ENCODE results near the gene IPMK. TPM values are rescaled to one million over a fixed set of nuclear protein-coding genes. Genes with fewer than 3 reads are reported as not detected.
"Not testable (repeated sequence)": the region's sequence is repeated elsewhere in the genome, so short reads cannot be mapped to it uniquely, and the experiment has no call there.

IPMK gene
- total and polyA plus RNA-seq, 4 donors, result 0.87 to 8.1 (median 3.7) TPM

DNA sequence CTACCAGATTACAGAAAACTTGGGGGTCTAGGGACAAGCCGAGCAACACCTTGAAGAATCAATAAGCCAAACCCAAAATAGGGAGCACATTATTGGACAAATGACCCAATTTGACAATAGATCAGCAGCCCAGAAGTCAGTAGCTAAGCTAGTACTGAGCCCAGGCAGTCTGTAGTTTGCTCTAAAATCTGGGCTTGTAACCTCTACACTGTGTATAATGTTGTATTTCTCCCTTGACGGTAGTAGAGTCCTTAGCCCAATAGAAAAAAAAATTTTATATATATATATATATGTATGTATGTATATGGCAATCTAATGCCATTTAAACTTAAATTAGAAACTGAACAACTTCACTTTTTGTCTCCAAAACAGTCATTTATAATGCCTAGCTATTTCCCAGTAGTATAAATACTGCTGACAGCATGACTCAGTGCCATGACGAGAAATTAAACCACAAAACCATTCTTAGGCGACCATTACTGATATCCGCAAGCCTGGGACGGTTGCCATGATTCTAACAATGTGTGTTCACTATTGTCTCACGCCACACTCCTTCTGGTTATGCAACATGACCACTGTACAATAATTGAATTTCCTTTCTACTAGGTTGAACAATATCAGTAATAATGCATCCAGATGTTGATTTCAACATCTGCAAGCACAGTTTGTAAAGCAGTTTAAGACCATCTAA, 110.5 kb downstream of the IPMK start:
- Histone ChIP-seq H3K36me3 (ENCODE audit: control insufficient read depth in 1 of 2, insufficient read depth in 2 of 2, low read length in 1 of 2) (no peaks in the 10 kb centered on the region), H3K4me3 (ENCODE audit: low read length in 2 of 2) (no peak overlapping the region), H3K27me3 (ENCODE audit: control insufficient read depth in 1 of 2, insufficient read depth in 2 of 2, low read length in 1 of 2) (no peaks in the 10 kb centered on the region), H3K27ac (ENCODE audit: low read depth in 1 of 2, low read length in 2 of 2) (no peak overlapping the region), H3K4me1 (ENCODE audit: control insufficient read depth in 1 of 2, insufficient read depth in 2 of 2, low read length in 2 of 2) (no peaks in the 10 kb centered on the region), H3K9me3 (ENCODE audit: control insufficient read depth, low read length) (no peaks in the 10 kb centered on the region)
- WGBS, 2 donors, result 27 to 38% methylated on average over 7 of the region's 7 CpGs
- intact Hi-C loops (cut with DNase I), result no loop called here
- ATAC-seq (ENCODE audit: low FRiP score) (no peak), DNase-seq (peak in 1 of 2 donors; percentile 56)

- H3K27ac ChIP-seq (ENCODE audit: low read depth in 1 of 2, low read length in 2 of 2); H3K4me3 ChIP-seq (ENCODE audit: low read length in 2 of 2); DNase-seq; intact Hi-C loops (cut with DNase I); H3K9me3 ChIP-seq (ENCODE audit: control insufficient read depth, low read length); H3K4me1 ChIP-seq (ENCODE audit: control insufficient read depth in 1 of 2, insufficient read depth in 2 of 2, low read length in 2 of 2); H3K27me3 ChIP-seq (ENCODE audit: control insufficient read depth in 1 of 2, insufficient read depth in 2 of 2, low read length in 1 of 2); H3K36me3 ChIP-seq (ENCODE audit: control insufficient read depth in 1 of 2, insufficient read depth in 2 of 2, low read length in 1 of 2); ATAC-seq (ENCODE audit: low FRiP score): not testable (repeated sequence)
- WGBS, 2 donors, result 75 to 81% methylated on average over 2 of the region's 2 CpGs
These were observed 111.8 kb downstream of the IPMK start for GRCh38 chr10:58155941-58156340.

DNA sequence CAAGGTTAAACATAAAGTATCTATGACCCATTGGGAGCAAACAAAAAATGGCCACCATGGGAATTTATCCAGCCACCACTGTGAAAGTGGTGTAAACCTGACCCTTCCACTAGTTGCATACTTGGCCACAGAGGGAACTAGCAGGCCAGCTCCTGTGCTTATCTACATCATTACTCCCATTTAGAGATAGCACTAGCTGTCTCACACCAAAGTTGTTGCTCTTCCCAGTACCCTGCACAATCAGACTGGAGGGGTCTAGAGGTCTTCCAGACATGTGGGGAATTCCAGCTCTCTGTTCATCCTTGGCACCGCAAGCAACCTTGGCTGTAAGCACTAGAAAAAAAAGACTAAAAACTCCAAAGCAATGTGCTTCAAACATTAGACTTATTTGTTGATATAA, 113.9 kb downstream of the IPMK start:
- Histone ChIP-seq H3K27me3 (ENCODE audit: control insufficient read depth in 1 of 2, insufficient read depth in 2 of 2, low read length in 1 of 2) (no peaks in the 10 kb centered on the region), H3K27ac (ENCODE audit: low read depth in 1 of 2, low read length in 2 of 2) (no peak overlapping the region), H3K4me3 (ENCODE audit: low read length in 2 of 2) (no peak overlapping the region), H3K4me1 (ENCODE audit: control insufficient read depth in 1 of 2, insufficient read depth in 2 of 2, low read length in 2 of 2) (no peaks in the 10 kb centered on the region), H3K36me3 (ENCODE audit: control insufficient read depth in 1 of 2, insufficient read depth in 2 of 2, low read length in 1 of 2) (no peaks in the 10 kb centered on the region), H3K9me3 (ENCODE audit: control insufficient read depth, low read length) (no peaks in the 10 kb centered on the region)
- 70 to 77% methylated on average over 1 of the region's 1 CpG for WGBS, 2 donors
- ATAC-seq (ENCODE audit: low FRiP score), result no peak
- intact Hi-C loops (cut with DNase I), result loop anchor here in 1 of 2 donors (2.0 kb wide), 1 partner anchor 573 kb away; no protein-coding TSS in a partner anchor
- no peak for DNase-seq

GRCh38 chr10:58152673-58153263, 114.9 kb downstream of the IPMK start:
- no peak for ATAC-seq (ENCODE audit: low FRiP score)

DNA sequence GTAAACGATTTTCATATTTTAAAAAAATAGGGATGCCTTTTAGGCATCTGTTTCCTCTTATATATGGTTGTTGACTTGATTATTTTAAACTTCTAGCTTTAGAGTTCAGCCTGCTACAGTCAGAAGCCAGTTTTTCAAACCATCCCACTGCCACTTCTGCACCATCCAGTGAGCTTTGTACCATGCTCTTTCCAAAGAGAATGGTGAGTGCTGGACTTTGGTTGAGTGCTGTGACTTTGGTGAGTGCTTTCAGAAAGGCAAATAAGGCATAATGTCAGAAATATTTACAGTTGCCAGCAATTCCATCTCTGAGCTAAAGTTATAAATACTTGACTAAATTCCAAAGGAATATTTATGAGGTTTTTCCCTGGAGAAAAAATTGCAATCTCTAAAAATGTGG, 117.4 kb downstream of the IPMK start:
- Histone ChIP-seq H3K4me3 (ENCODE audit: low read length in 2 of 2) (no peak overlapping the region), H3K9me3 (ENCODE audit: control insufficient read depth, low read length) (no peaks in the 10 kb centered on the region), H3K27me3 (ENCODE audit: control insufficient read depth in 1 of 2, insufficient read depth in 2 of 2, low read length in 1 of 2) (no peaks in the 10 kb centered on the region), H3K4me1 (ENCODE audit: control insufficient read depth in 1 of 2, insufficient read depth in 2 of 2, low read length in 2 of 2) (no peaks in the 10 kb centered on the region), H3K27ac (ENCODE audit: low read depth in 1 of 2, low read length in 2 of 2) (no peak overlapping the region), H3K36me3 (ENCODE audit: control insufficient read depth in 1 of 2, insufficient read depth in 2 of 2, low read length in 1 of 2) (no peaks in the 10 kb centered on the region)
- DNase-seq (no peak), ATAC-seq (ENCODE audit: low FRiP score) (no peak)
- WGBS, 2 donors, result 51 to 58% methylated on average over 1 of the region's 1 CpG
- intact Hi-C loops (cut with DNase I), result no loop called here

More at GRCh38 chr10:58152673-58153263, 114.9 kb downstream of the IPMK start:
- H3K27ac ChIP-seq (ENCODE audit: low read depth in 1 of 2, low read length in 2 of 2), result no peak overlapping the region
- H3K36me3 ChIP-seq (ENCODE audit: control insufficient read depth in 1 of 2, insufficient read depth in 2 of 2, low read length in 1 of 2), result no peaks in the 10 kb centered on the region
- no peaks in the 10 kb centered on the region for H3K9me3 ChIP-seq (ENCODE audit: control insufficient read depth, low read length)
- H3K4me1 ChIP-seq (ENCODE audit: control insufficient read depth in 1 of 2, insufficient read depth in 2 of 2, low read length in 2 of 2), result no peaks in the 10 kb centered on the region
- intact Hi-C loops (cut with DNase I), result loop anchor here in 1 of 2 donors (2.0 kb wide), 1 partner anchor 572 kb away; no protein-coding TSS in a partner anchor
- 30 to 32% methylated on average over 8 of the region's 8 CpGs for WGBS, 2 donors
- peak in 1 of 2 donors; percentile 55 for DNase-seq
- no peaks in the 10 kb centered on the region for H3K27me3 ChIP-seq (ENCODE audit: control insufficient read depth in 1 of 2, insufficient read depth in 2 of 2, low read length in 1 of 2)
- no peak overlapping the region for H3K4me3 ChIP-seq (ENCODE audit: low read length in 2 of 2)

DNA sequence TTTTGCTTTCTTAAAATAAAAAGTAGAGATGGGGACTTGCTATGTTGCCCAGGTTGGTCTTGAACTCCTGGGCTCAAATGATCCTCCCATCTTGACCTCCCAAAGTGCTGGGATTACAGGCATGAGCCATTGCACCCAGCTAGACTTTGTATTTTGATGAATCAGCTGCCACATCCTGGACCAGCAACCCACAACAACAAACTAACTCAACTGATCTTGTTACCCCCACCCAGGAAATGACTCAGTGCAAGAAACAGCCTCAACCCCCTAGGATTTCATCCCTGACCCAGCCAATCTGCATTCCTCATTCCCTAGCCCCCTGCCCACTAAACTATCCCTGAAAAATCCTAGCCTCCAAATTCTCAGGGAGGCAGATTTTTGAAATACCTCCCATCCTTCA, 123.8 kb downstream of the IPMK start:
- H3K4me3 ChIP-seq (ENCODE audit: low read length in 2 of 2), result no peak overlapping the region
- peaks cover 0 to 2% of the 10 kb centered on the region in 2 donors for H3K27me3 ChIP-seq (ENCODE audit: control insufficient read depth in 1 of 2, insufficient read depth in 2 of 2, low read length in 1 of 2)
- no peak overlapping the region for H3K27ac ChIP-seq (ENCODE audit: low read depth in 1 of 2, low read length in 2 of 2)
- H3K36me3 ChIP-seq (ENCODE audit: control insufficient read depth in 1 of 2, insufficient read depth in 2 of 2, low read length in 1 of 2), result no peaks in the 10 kb centered on the region
- DNase-seq, result no peak
- H3K9me3 ChIP-seq (ENCODE audit: control insufficient read depth, low read length), result peaks cover 4% of the 10 kb centered on the region
- intact Hi-C loops (cut with DNase I), result no loop called here
- no peaks in the 10 kb centered on the region for H3K4me1 ChIP-seq (ENCODE audit: control insufficient read depth in 1 of 2, insufficient read depth in 2 of 2, low read length in 2 of 2)
- ATAC-seq (ENCODE audit: low FRiP score), result no peak

Other genes with a start within 250 kb of the IPMK start
- 10 to 100 TPM; 28.8 to 30.7 TPM for gene CISD1, start 1.3 kb upstream of the IPMK start, total RNA-seq
- gene CISD1, start 1.3 kb upstream of the IPMK start, polyA plus RNA-seq, result 10 to 100 TPM; 33.7 to 47.7 TPM
- 10 to 100 TPM; 15.6 to 17.8 TPM for gene UBE2D1, start 67.1 kb upstream of the IPMK start, total RNA-seq
- gene UBE2D1, start 67.1 kb upstream of the IPMK start, polyA plus RNA-seq, result 10 to 100 TPM; 10.6 to 10.9 TPM
- gene TFAM, start 117.5 kb upstream of the IPMK start, total RNA-seq, result 10 to 100 TPM; 20.0 to 25.5 TPM
- 1 to 10 TPM; 6.5 to 7.1 TPM for gene TFAM, start 117.5 kb upstream of the IPMK start, polyA plus RNA-seq
- 10 to 100 TPM; 17.3 to 46.8 TPM for gene BICC1, start 245.0 kb upstream of the IPMK start, total RNA-seq
- 10 to 100 TPM in 1 of 2 donors, 1 to 10 TPM in 1; 3.8 to 10.5 TPM for gene BICC1, start 245.0 kb upstream of the IPMK start, polyA plus RNA-seq

Data from aorta (tissue), 5 donors.